ENCODE data around the gene ARRDC2.
"Not testable (repeated sequence)": the region's sequence is repeated elsewhere in the genome, so short reads cannot be mapped to it uniquely, and the experiment has no call there.

Gene ARRDC2

DNA sequence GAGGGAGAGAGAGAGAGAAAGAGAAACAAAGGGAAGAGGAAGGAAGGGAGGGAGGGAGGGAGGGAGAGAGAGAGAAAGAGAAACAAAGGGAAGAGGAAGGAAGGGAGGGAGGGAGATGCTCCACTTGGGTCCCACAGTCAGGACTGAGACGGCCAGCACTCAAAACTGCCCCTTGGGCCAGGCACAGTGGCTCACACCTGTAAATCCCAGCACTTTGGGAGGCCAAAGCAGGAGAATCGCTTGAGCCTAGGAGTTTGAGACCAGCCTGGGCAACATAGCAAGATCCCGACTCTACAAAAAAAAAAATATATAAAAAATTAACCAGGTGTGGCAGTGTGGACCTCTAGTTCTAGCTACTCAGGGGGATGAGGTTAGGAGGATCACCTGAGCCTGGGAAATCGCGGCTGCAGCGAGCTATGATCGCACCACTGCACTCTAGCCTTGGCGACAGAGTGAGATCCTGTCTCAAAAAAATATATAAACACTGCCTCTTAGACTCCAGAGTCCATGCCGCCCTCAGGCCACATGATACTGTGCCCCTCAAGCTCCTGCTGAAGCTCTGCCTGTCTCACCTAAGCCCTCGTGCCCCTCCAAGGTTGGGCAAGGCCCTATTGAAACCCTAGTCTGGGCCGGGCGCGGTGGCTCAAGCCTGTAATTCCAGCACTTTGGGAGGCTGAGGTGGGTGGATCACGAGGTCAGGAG, 8.4 kb downstream of the ARRDC2 start:
- DNase-seq (ENCODE audit: low spot score) = no peak

DNA sequence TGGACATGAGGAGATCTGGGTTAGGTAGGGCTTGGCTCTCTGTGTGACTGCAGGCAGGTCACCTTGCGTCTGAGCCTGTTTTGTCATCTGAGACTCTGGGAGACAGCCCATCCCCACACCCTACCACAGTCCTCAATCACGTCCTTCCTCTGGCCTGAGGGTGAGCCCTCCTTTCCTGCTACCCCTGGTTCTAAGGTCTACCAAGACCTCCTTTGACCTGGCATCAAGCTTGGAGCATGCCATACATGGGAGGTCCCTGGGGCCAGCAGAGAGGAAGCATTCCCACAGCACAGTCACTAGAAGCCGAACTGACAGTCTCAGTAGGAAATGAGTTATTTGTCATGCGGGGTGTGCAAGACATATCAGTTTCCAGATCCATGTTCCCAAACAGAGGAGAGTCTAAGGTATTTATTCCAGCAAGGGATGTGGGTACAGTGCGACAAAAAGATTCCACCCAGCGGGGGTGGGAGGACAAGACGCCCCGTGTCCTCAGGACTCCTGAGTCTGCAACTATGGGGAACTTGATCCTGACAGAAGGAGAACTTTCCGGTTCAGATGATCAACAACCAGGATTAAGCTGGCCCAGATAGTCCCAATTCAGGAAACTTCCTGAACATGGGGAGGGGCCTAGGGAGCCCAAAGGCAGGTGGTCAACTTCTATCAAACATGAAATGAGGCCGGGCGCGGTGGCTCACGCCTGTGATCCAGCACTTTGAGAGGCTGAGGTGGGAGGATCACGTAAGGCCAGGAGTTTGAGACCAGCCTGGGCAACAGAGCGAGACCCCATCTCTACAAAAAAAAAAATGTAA, 9.5 kb downstream of the ARRDC2 start:
- DNase-seq (ENCODE audit: low spot score) = no peak

DNA sequence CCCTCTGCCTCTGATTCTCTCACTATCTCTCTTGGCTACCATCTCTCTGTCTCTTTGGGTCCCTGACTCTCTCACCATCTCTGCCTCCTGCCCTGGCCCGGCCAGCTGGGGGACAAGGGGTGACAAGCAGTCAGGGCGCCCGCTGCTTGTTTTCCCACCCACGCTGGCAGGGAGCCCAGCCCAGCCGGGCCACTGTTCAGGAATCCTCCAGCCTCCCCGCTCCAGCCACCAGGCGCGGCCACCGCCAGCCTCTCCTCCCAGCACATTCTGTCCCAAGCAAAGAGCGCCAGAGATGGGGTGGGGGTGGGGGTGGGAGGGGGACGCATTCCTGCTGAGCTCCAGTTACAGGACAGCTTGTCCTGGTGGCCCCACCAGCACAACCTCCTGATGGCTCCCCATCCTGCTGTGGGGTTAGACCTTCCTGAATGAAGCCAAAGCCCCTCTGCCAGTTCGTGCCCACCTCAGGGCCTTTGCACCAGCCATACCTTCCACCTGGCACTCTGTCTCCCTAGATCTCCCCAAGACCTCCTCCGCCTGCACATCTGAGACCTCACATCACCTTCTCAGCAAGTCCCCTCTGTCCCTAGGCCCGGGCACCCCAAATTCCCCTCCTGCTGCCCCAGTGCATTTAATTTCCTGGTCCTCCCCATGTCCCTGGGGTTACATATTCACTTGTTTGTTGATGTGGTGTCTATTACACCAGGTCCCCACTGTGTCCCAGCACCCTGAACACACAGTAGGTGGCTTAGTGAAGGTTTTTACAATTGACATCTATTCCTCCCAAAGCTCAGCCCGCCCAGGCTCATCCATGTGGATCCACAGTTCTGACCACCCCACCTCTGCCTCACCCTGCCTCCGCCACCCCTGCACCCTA, 12.5 kb downstream of the ARRDC2 start:
- no peak for DNase-seq (ENCODE audit: low spot score)

DNA sequence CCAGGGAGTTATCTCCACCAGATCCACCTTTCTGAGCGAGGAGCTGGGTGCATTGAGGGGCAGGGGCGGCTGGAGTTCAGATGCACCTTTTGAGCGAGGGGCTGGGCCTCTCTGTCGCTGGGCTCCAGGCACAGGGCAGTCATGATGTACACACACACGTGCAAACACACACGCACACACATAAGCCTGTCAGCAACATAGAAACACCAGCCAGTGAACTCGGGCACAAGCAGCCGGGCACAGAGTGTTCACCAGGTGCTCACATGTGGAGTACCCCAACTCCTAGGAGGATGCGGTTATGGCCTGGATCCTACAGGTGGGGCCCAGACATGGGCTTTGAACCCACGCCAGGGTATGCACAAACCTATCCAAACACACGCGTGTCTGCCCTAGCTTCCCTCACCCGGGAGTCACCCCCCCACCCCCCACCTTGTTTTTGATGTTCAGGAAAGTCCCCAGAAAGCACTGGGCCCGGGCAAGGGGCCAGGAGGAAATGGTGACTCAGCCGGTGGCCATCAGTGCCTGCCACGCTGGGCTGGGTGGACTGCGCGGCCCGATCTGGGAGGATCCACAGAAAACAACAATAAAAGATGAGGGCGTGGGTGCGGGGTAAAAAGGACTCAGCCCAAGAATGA, 13.3 kb downstream of the ARRDC2 start:
- DNase-seq (ENCODE audit: low spot score) = no peak

DNA sequence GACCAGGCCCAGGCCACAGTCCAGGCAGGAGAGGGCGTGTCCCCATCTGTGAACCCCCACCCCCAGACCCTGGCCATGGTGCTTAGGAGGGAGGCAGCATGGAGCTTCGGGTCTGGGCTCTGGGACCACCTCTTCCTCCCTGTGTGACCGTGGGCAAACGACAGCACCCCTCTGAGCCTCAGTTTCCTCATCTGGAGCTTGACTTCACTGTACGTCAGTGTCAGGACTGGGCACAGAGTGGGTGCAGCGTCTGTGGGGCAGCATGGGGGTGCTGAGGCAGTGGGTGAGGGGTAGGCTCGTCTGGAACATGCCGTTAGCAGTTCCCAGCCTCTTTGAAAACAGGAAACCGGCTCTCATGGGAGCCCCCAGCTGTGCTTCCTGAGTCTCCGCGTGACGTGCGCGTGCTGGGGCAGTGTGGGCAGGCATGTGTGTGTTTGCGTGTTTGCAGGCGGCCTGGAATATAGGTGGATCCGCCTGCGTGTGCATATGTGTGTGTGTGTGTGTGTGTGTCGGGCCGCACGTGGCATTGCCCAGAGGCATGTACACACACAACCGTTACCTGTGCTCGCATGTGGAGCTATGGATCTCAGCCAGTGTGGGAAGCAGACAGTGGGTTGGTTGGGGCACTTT, 15.8 kb downstream of the ARRDC2 start:
- DNase-seq (ENCODE audit: low spot score) = peak; percentile 51

DNA sequence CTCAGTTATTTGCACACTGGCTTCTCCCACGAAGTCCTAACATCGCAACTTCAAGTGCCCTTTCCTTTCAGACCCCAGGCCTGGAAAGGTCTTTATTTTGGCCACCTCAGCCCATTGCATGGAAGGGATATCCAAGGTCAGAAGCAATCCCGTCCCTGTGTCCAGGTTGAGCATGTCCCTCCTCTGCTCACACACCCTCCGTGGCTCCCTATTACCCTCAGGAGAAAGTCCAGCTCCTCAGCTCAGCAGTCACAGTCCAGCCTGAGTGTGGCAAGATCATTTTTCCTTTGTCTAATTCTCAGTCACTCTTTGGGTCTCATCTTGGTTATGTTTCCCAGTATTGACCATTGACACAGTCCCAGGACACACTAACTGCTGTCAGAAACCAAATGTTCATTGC, 19.2 kb downstream of the ARRDC2 start:
- DNase-seq (ENCODE audit: low spot score) = no peak

DNA sequence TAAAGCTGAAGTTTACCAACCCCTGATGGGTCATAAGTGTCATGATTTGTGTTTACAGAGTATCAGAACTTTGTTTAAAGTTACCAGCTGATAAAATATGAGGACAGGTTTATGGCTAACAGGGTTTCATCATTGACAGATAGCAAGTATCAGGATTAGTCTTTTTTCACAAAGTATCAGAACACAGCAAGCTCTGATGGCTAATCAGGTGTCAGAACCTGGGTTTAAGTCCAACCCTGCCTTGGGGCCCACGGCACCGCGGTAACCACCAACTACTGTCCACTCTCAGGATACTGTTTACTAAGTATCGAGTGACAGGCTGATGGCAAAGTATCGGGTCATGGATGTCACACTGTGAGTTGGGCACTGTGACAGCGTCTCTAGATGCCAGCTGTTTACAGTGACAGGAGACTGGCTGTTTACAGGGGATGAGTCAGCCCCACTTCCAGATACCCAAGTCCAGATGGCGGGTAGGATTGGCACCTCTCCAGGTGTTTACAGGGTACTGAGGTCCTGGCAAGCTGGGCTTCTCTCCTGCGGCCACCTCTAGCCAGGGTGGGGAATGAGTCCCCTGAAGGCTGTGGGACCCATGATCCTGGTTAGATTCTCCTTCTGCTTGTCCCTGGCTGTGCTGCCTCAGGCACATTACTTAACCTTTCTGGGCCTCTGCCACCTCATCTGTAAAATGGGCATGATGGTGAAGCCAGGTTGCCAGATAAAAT, 21.8 kb downstream of the ARRDC2 start:
- no peak for DNase-seq (ENCODE audit: low spot score)

DNA sequence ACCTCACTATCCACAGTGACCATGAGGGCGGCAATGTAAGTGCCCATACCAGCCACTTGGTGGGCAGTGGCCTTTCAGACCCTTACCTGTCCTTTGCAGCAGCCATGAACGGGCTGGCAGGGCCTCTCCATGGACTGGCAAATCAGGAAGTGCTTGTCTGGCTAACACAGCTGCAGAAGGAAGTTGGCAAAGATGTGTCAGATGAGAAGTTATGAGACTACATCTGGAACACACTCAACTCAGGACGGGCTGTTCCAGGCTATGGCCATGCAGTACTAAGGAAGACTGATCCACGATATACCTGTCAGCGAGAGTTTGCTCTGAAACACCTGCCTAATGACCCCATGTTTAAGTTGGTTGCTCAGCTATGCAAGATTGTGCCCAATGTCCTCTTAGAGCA, 23.4 kb downstream of the ARRDC2 start:
- DNase-seq (ENCODE audit: low spot score) = not testable (repeated sequence)

DNA sequence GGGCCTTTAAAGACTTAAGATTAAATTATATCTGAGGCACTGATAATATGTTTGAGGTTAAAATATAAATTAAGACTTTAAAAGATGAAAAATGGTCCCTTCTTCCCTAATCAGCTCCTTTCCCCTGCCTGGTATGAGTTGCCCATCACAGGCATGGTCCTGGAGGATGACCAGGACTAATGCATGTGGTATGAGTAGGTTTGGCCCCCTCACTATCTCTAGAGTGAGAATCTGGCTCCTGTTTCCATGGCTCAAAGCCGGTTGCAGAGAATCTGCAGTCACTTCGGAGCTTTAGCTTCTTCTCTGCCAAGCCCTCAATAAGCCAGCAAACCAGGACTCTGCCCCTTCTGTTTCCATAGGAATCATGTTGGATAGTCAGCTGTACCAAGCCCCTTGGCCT, 24.1 kb downstream of the ARRDC2 start:
- DNase-seq (ENCODE audit: low spot score) = not testable (repeated sequence)

DNA sequence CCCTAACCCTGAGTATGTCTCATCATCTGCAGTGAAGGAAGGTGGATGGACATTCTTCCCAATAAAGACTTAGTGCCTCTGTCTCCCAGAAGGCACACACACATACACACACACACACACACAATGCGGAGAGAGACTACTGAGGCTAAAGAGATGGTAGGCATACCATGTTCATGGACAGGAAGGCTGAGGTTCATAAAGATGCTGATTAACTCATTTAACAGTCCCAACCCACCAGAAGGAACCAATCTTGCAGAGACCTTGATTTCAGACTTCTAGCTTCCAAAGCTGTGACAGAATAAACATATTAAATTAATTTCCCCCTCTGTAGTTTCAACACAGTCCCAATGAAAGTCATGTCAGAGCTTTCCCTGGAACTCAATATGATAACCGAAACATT, 33.1 kb downstream of the ARRDC2 start:
- no peak for DNase-seq (ENCODE audit: low spot score)

DNA sequence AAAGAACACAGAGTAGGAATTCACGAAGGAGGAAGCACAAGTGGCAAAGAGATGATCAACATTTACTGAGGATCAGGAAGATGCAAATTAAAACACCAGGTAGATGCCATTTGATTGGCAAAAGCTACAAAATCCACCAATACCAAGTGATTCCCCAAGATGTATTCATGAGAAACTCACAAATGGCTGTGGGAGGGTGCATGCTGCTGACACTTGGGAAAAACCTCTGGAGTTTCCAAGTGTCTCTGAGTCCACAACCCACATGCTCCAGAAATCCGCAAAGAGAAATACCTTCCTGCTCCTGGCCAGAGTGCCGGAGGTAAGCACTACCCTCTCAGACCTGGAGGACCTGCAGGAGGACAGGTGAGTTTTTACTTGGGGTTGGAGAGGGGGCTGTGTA, 35.7 kb downstream of the ARRDC2 start:
- DNase-seq (ENCODE audit: low spot score) = no peak

DNA sequence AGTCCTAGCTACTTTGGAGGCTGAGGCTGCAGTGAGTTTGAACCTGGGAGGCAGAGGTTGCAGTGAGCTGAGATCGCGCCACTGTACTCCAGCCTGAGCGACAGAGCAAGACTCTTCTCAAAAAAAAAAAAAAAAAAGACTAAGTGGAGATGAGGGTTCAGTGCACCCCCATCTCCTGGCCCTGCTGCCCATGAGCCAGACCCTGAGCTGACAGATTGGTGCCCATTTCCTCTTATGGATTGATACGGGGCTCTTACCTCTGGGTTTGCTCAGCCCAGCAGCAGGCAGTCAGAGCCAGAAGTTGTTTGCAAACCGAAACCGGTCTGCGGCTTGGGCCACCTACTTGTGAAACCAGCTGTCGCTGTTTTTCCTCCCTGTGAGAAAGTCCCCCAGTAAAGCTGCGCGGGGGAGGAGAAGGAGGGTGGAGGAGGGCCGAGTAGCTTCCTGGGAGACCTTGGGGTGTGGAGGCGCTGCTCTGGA, 36.9 kb downstream of the ARRDC2 start:
- no peak for DNase-seq (ENCODE audit: low spot score)

DNA sequence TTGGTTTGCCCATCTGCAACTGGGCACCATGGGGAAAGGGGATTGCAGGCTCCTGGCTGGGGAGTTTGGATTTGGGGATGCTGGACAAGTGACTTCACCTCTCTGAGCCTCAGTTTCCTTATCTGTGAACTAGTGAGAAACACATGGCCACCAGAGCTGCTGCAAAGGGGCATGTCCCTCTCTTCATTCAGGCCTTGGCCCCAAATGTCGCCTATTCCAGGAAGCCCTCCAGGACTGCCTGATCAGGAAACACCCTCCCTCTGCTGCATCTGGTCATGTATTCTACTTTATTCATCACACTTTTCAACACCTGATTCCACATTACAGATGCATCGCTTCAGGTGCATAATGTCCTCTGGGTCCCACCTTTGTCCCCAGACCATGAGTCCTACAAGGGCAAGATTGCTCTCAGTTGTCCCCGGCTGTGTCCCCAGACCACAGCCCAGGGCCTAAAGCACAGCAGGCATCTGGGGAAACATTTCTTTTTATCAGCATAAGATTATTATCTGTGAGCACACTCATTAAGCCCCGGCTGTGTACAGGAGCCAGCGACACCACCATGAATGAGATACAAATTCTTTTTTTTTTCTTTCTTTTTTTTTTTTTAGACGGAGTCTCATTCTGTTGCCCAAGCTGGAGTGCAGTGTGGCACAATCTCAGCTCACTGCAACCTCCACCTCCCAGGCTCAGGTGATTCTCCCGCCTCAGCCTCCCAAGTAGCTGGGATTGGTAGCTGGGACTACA, 37.5 kb downstream of the ARRDC2 start:
- DNase-seq (ENCODE audit: low spot score) = no peak

DNA sequence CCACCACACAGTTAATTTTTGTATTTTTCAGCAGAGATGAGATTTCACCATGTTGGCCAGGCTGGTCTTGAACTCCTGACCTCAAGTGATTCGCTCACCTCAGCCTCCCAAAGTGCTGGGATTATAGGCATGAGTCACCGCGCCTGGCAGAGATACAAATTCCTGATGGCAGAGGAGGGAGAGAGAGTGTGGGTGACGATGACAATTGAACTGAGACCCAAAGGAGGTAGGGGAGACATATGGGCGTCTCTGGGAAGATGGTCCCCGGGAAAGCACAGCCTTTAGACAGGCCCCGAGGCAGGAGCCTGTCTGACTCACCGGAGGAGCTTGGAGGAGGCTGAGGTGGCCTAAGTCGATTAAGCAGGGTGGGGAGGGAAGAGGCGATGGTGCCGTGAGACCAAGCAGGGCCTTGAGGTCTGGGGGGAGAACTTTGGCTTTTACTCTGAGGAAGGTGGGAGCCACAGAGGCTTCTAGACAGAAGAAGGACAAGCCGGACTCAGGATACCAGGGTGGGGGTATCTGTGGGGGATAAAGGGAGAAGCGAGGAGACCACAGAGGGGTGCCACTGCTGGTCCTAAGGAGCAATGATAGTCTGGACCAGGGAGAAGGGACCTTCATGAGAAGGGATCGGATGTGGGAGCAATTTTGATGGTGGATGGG, 38.2 kb downstream of the ARRDC2 start:
- DNase-seq (ENCODE audit: low spot score) = no peak

DNA sequence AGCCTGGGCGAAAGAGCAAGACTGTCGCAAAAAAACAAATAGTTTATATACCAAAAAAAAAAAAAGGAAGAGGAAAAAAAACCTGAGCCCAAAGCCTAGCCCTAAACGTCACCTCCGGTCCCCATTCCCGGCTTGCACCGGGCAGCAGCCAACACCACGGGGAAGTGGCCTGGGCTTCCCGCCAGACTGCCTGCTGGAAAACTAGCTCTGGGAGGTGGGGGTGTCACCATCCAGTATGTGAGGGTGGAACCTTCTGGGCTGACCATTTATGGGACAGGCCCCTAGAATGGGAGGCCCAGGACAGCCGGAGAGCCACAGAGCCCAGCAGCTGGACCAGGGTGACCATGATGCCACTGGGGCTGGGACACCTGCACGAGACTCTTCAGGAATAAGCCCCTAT, 41.4 kb downstream of the ARRDC2 start:
- no peak for DNase-seq (ENCODE audit: low spot score)

DNA sequence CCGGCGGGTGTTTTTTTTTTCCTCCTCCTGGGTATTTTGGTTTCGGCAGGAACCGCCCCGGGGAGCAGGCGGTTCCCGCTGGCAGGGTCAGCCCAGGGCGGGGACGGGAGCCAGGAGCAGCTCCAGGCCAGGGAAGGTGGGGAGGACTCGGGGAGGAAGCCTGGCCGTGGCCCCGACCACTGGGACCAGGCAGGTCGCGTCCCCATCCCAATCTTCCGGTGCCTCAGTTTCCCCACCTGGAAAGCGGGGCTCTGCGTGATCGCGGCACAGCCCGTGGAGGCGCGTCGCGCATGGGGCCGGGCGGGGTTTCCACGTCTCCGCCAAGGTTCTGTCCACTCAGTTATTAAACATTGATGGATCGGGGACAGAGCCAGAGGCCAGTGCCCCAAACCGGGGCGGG, 43.9 kb downstream of the ARRDC2 start:
- DNase-seq (ENCODE audit: low spot score) = no peak

DNA sequence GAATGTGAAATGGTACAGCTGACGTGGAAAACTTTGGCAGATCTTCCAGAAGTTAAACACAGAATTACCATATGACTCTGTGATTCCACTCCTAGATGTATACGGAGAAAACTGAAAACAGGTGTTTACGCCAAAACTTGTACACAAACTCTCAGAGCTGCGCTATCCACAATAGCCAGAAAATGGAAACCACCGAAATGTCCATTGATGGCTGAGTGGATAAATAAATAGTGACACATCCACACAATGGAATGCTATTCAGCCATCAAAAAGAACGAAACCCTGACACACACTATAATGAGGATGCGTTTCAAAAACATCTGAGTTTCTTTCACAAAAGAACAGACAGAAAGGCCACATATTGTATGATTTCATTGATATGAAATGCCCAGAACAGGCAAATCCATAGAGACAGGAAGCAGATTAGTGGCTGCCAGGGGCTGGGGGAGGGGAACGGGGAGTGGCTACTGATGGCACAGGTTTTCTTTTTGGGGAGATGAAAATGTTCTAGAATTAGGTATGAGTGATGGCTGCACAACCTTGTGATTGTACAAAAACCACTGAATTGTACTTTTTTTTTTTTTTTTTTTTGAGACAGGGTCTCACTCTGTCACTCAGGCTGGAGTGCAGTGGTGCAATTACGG, 45.7 kb downstream of the ARRDC2 start:
- DNase-seq (ENCODE audit: low spot score) = no peak

DNA sequence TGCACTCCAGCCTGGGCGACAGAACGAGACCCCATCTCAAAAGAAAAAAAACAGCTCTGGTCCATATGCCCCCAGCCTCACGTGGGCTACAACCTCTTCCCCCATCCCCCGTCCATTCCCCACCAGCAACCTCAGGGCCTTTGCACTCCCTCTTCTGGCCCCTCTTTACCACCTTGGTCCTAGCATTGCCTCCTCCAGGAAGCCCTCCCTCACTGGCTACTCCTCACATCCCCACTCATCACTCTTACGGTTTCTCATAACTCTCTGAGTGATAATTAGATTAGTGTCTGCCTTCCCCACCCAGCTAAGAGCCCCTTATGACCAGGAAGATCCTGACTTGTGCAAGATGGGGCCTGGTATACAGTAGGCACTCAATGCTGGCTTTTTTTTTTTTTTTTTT, 48.0 kb downstream of the ARRDC2 start:
- no peak for DNase-seq (ENCODE audit: low spot score)

DNA sequence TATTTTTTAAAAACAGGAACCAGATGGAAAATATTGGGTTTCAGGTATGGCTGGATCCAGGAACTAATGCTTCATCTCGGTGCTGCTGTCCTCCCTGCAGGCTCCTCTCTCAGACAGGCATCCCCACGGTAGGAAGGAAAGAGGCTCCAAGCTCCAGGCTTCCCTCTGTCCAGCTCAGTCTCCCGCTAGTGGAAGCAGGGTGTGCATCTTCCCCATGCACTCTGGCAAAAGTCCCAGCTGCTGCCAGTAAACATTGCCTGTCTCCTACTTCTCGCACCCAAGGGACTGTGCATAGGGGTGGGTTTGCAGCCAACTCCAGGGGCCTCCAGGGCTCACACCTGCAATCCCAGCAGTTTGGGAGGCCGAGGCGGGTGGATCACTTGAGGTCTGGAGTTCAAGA, 49.6 kb downstream of the ARRDC2 start:
- DNase-seq (ENCODE audit: low spot score) = no peak

Measured in COLO829 (cell line).